Lung microvascular endothelial cell (primary cell): Measurements from ENCODE around the gene BOD1L1. TPM values are rescaled to one million over a fixed set of nuclear protein-coding genes. Genes with fewer than 3 reads are reported as not detected.

ENCODE experiments used
- DNase-seq, 2 donors: peaks; one replicate each; pipeline versions ENCODE4 v3.0.0 to v3.0.0-alpha.2; 2010; ENCODE audit warnings: low read depth in 2 of 2
- total RNA-seq: library from RNA; depleted of rRNA; stranded (reverse); fragments of >200 nt; gene quantifications from 2 replicates; pipeline ENCODE4 v1.2.1, GENCODE V29; 2014

BOD1L1 gene
- 15.7 and 24.0 TPM in 2 replicates for total RNA-seq

- DNase-seq: peak; percentile 94 to 95
Observed at GRCh38 chr4:13627606-13628311, at the start of gene BOD1L1. Gene BOD1L1 (minus strand): TSS chr4:13627725. CDS start chr4:13627587, 138 bp downstream.

GRCh38 chr4:13674971-13675370 is 47.4 kb upstream of the BOD1L1 start:
- no peak for DNase-seq

- peak in 1 of 2 donors; percentile 16 for DNase-seq
Observed at GRCh38 chr4:13673167-13673566, 45.6 kb upstream of the BOD1L1 start.

- DNase-seq: peak; percentile 21 to 67
Observed at GRCh38 chr4:13670456-13671160, 43.1 kb upstream of the BOD1L1 start.

- DNase-seq: no peak
Observed at GRCh38 chr4:13665701-13666660, 38.5 kb upstream of the BOD1L1 start.

GRCh38 chr4:13659341-13660070 is 32.0 kb upstream of the BOD1L1 start:
- DNase-seq: peak; percentile 36 to 96

- peak; percentile 71 to 82 for DNase-seq
Observed at GRCh38 chr4:13656569-13657405, 29.3 kb upstream of the BOD1L1 start.

GRCh38 chr4:13654162-13654797 is 26.8 kb upstream of the BOD1L1 start:
- DNase-seq: peak; percentile 79 to 81

GRCh38 chr4:13653766-13654161 is 26.2 kb upstream of the BOD1L1 start:
- DNase-seq: peak in 1 of 2 donors; percentile 6

GRCh38 chr4:13647031-13647430 is 19.5 kb upstream of the BOD1L1 start:
- DNase-seq: no peak

- DNase-seq: no peak
Observed at GRCh38 chr4:13645075-13645474, 17.6 kb upstream of the BOD1L1 start.

GRCh38 chr4:13642170-13642950 is 14.8 kb upstream of the BOD1L1 start:
- no peak for DNase-seq

- DNase-seq: no peak
Observed at GRCh38 chr4:13641084-13641483, 13.6 kb upstream of the BOD1L1 start.

- peak in 1 of 2 donors; percentile 39 for DNase-seq
Observed at GRCh38 chr4:13640149-13640940, 12.8 kb upstream of the BOD1L1 start.

GRCh38 chr4:13635286-13635799 is 7.8 kb upstream of the BOD1L1 start:
- no peak for DNase-seq

- no peak for DNase-seq
Observed at GRCh38 chr4:13633671-13634070, 6.1 kb upstream of the BOD1L1 start.

GRCh38 chr4:13627178-13627605 is 333 bp downstream of the BOD1L1 start:
- peak; percentile 35 to 41 for DNase-seq
